ENCODE results near the gene ATP5F1E. TPM values are rescaled to one million over a fixed set of nuclear protein-coding genes. Genes with fewer than 3 reads are reported as not detected.

ATP5F1E gene
- total RNA-seq (2013; cell fraction: nucleolus; rRNA removed) = 45.3 and 50.2 TPM in 2 replicates
- total RNA-seq (2014; rRNA removed) (49.0 and 61.6 TPM in 2 replicates), total RNA-seq (2014; rRNA removed; fragmentation: Illumina TruSeq; extraction: Trizol) (96.3 and 96.9 TPM in 2 replicates), total RNA-seq (2021) (96.4 and 107 TPM in 2 replicates), polyA plus RNA-seq (2011; rRNA removed) (137 and 138 TPM in 2 replicates), polyA plus RNA-seq (2014; fragmentation: Illumina TruSeq; extraction: Trizol) (35.2 and 53.1 TPM in 2 replicates), polyA plus RNA-seq (2014; fragmentation: Nextera tagmentation; extraction: Ambion mirVana) (100 to 1,000 TPM; 169 to 219 TPM), polyA plus RNA-seq (2014; rRNA removed) (79.8 and 89.2 TPM in 2 replicates), polyA plus RNA-seq (2016; fragmentation: Nextera tagmentation; extraction: Ambion mirVana) (100 to 1,000 TPM; 391 to 407 TPM), polyA minus RNA-seq (2011; rRNA and poly(A)+ RNA removed) (12.8 and 20.0 TPM in 2 replicates), Bru-seq, nascent RNA (percentile 96 among the genes with signal in this experiment), BruChase-seq, experiment 1, labeled RNA remaining after a 6-hour chase (percentile 67 among the genes with signal in this experiment), BruChase-seq, experiment 2, labeled RNA remaining after a 2-hour chase (percentile 71 among the genes with signal in this experiment)
- polyA plus RNA-seq (2011; ENCODE audit: low read depth) = 5.8 TPM
- polyA plus RNA-seq (2011; cell fraction: cytosol; rRNA removed) = 34.9 and 35.0 TPM in 2 replicates
- polyA plus RNA-seq (2011; cell fraction: nucleus; rRNA removed) = 24.3 and 27.8 TPM in 2 replicates
- polyA plus RNA-seq (2012) = 86.3 and 113 TPM in 2 replicates
- 15.2 and 16.2 TPM in 2 replicates for polyA minus RNA-seq (2011; cell fraction: cytosol; rRNA and poly(A)+ RNA removed)
- 38.1 and 48.9 TPM in 2 replicates for polyA minus RNA-seq (2011; cell fraction: nucleus; rRNA and poly(A)+ RNA removed)
- long read RNA-seq, experiment 1, transcript ATP5F1E-201 (3 exons, 3,665 nt) = major isoform, 414 of 416 reads
- long read RNA-seq, experiment 1, partial matches to known transcripts = 0 of 416 reads
- long read RNA-seq, experiment 1, other reads (novel, unspliced or antisense) = 2 of 416 reads
- long read RNA-seq, experiment 2, transcript ATP5F1E-201 (3 exons, 3,665 nt) = major isoform, 511 of 543 reads
- long read RNA-seq, experiment 2, transcript ATP5F1E-202 (2 exons, 1,878 nt) = minor isoform, 18 of 543 reads
- long read RNA-seq, experiment 2, partial matches to known transcripts = 5 of 543 reads
- long read RNA-seq, experiment 2, other reads (novel, unspliced or antisense) = 8 of 543 reads

GRCh38 chr20:59032023-59032712, at the start of gene ATP5F1E:
Gene ATP5F1E (minus strand): TSS chr20:59032335. CDS start chr20:59032251, 84 bp downstream.
- H3K36me3 ChIP-seq (ENCODE audit: control insufficient read depth in 2 of 2, insufficient read depth in 2 of 2, low read length in 1 of 2) = peaks cover 6 to 16% of the 10 kb centered on the region in 2 experiments
- in situ Hi-C loops (cut with MboI) = no loop called here
- peak within 1 kb of the TSS; percentile 95 for H3K4me2 ChIP-seq (ENCODE audit: control insufficient read depth, insufficient read depth)
- H2AFZ ChIP-seq (ENCODE audit: control insufficient read depth, low read depth, low read length) = peak within 1 kb of the TSS; percentile 66
- DNase-seq (ENCODE audit: low read depth, low spot score) (peak; percentile 75), FAIRE-seq (no peak), ATAC-seq (peak; percentile 97)
- BruUV-seq (replicated peaks) = no TSS peak
- no peaks in the 10 kb centered on the region; the same call in 1 of the 2 replicates for H3K4me1 ChIP-seq (ENCODE audit: control insufficient read depth, insufficient read depth, low read length)
- no peaks in the 10 kb centered on the region for H4K20me1 ChIP-seq (ENCODE audit: control insufficient read depth, insufficient read depth)
- peak within 1 kb of the TSS; percentile 85 for H3K4me3 ChIP-seq
- intact Hi-C loops (cut with micrococcal nuclease; ENCODE audit: unreplicated experiment) = loop anchor here (1.0 to 10.0 kb wide), 5 partner anchors 25 to 377 kb away; partner anchors contain the start of genes CTSZ, NELFCD and STX16
- H3K79me2 ChIP-seq (ENCODE audit: control insufficient read depth, insufficient read depth, low read length) = peaks cover 59% of the 10 kb centered on the region
- peak within 1 kb of the TSS; percentile 90 for H3K27ac ChIP-seq (ENCODE audit: control insufficient read depth, insufficient read depth)
- ChIA-PET POLR2A (interaction anchor here (0.6 to 6.0 kb wide), 14 partner anchors 9 to 143 kb away, joined by 3 to 40 read pairs (median 5); partner anchors contain the start of genes NELFCD, PRELID3B and TUBB1), RAD21 (ENCODE audit: unreplicated experiment) (interaction anchor here (1.0 to 2.5 kb wide), 13 partner anchors 8 to 381 kb away, joined by 3 to 19 read pairs (median 8); partner anchors contain the start of genes NELFCD and STX16), SMC1A (ENCODE audit: uncharacterized antibody, unreplicated experiment) (interaction anchor here (0.6 to 2.0 kb wide), 16 partner anchors 9 to 162 kb away, joined by 3 to 22 read pairs (median 4); no protein-coding TSS in a partner anchor), CTCF (interaction anchor here (0.6 to 1.9 kb wide), 7 partner anchors 10 to 372 kb away, joined by 3 to 5 read pairs (median 3); partner anchors contain the start of gene PRELID3B)
- WGBS (ENCODE audit: insufficient coverage, insufficient replicate concordance, low lambda C conversion rate, missing lambda C conversion rate) = 1% methylated on average over 82 of the region's 86 CpGs
- no peaks in the 10 kb centered on the region for H3K27me3 ChIP-seq (replicated peaks in 1 of 2; ENCODE audit: control insufficient read depth in 2 of 2, insufficient read depth in 2 of 2, low read length in 1 of 2)
- no peaks in the 10 kb centered on the region for H3K9me3 ChIP-seq (replicated peaks; ENCODE audit: control insufficient read depth, insufficient read depth, low read length)
- H3K9ac ChIP-seq (ENCODE audit: control insufficient read depth, insufficient read depth, low read length) = peak within 1 kb of the TSS; percentile 78
- TF ChIP-seq, protein P1, sequence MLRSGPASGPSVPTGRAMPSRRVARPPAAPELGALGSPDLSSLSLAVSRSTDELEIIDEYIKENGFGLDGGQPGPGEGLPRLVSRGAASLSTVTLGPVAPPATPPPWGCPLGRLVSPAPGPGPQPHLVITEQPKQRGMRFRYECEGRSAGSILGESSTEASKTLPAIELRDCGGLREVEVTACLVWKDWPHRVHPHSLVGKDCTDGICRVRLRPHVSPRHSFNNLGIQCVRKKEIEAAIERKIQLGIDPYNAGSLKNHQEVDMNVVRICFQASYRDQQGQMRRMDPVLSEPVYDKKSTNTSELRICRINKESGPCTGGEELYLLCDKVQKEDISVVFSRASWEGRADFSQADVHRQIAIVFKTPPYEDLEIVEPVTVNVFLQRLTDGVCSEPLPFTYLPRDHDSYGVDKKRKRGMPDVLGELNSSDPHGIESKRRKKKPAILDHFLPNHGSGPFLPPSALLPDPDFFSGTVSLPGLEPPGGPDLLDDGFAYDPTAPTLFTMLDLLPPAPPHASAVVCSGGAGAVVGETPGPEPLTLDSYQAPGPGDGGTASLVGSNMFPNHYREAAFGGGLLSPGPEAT (IDR thresholded peaks at IDR 0.05; ENCODE audit: low read depth) = no peak
- TF ChIP-seq DPF2 (IDR thresholded peaks at IDR 0.05) = peak; percentile 96
- TF ChIP-seq POU2F2 (IDR thresholded peaks at IDR 0.05; ENCODE audit: borderline replicate concordance, low read depth, low read length) = peak; percentile 67; the same call in 1 of the 3 replicates
- TF ChIP-seq, protein P2, sequence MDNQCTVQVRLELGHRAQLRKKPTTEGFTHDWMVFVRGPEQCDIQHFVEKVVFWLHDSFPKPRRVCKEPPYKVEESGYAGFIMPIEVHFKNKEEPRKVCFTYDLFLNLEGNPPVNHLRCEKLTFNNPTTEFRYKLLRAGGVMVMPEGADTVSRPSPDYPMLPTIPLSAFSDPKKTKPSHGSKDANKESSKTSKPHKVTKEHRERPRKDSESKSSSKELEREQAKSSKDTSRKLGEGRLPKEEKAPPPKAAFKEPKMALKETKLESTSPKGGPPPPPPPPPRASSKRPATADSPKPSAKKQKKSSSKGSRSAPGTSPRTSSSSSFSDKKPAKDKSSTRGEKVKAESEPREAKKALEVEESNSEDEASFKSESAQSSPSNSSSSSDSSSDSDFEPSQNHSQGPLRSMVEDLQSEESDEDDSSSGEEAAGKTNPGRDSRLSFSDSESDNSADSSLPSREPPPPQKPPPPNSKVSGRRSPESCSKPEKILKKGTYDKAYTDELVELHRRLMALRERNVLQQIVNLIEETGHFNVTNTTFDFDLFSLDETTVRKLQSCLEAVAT (IDR thresholded peaks at IDR 0.05) = peak; percentile 65; the same call in 1 of the 2 replicates
- TF ChIP-seq SMAD5 (IDR thresholded peaks at IDR 0.05; ENCODE audit: low read depth) = peak; percentile 89
- TF ChIP-seq ZBED1 (IDR thresholded peaks at IDR 0.05; ENCODE audit: borderline replicate concordance) = no peak
- TF ChIP-seq KDM1A (IDR thresholded peaks at IDR 0.05; ENCODE audit: borderline replicate concordance) = no peak
- no peak for TF ChIP-seq STAT3 (IDR thresholded peaks at IDR 0.05; ENCODE audit: low read depth, low read length)
- TF ChIP-seq ZNF274 (IDR thresholded peaks at IDR 0.05; ENCODE audit: insufficient read depth, insufficient read length) = no peak
- TF ChIP-seq, protein P3, sequence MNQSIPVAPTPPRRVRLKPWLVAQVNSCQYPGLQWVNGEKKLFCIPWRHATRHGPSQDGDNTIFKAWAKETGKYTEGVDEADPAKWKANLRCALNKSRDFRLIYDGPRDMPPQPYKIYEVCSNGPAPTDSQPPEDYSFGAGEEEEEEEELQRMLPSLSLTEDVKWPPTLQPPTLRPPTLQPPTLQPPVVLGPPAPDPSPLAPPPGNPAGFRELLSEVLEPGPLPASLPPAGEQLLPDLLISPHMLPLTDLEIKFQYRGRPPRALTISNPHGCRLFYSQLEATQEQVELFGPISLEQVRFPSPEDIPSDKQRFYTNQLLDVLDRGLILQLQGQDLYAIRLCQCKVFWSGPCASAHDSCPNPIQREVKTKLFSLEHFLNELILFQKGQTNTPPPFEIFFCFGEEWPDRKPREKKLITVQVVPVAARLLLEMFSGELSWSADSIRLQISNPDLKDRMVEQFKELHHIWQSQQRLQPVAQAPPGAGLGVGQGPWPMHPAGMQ (IDR thresholded peaks at IDR 0.05; ENCODE audit: borderline replicate concordance) = no peak
- TF ChIP-seq BCL3 (IDR thresholded peaks at IDR 0.05; ENCODE audit: borderline replicate concordance, insufficient read depth, low read depth, low read length, poor library complexity, severe bottlenecking) = peak; percentile 77
- TF ChIP-seq RAD51 (IDR thresholded peaks at IDR 0.05) = no peak

All from GM12878 (cell line).